ENCODE measurements around the gene CAPS2. TPM values are rescaled to one million over a fixed set of nuclear protein-coding genes. Genes with fewer than 3 reads are reported as not detected.

Gene CAPS2
- total and polyA plus RNA-seq, 10 of the 15 experiments (the other 5 are each of a cell fraction or from before 2014, with no cell fraction given) = 2.0 to 6.4 (median 4.2) TPM

DNA sequence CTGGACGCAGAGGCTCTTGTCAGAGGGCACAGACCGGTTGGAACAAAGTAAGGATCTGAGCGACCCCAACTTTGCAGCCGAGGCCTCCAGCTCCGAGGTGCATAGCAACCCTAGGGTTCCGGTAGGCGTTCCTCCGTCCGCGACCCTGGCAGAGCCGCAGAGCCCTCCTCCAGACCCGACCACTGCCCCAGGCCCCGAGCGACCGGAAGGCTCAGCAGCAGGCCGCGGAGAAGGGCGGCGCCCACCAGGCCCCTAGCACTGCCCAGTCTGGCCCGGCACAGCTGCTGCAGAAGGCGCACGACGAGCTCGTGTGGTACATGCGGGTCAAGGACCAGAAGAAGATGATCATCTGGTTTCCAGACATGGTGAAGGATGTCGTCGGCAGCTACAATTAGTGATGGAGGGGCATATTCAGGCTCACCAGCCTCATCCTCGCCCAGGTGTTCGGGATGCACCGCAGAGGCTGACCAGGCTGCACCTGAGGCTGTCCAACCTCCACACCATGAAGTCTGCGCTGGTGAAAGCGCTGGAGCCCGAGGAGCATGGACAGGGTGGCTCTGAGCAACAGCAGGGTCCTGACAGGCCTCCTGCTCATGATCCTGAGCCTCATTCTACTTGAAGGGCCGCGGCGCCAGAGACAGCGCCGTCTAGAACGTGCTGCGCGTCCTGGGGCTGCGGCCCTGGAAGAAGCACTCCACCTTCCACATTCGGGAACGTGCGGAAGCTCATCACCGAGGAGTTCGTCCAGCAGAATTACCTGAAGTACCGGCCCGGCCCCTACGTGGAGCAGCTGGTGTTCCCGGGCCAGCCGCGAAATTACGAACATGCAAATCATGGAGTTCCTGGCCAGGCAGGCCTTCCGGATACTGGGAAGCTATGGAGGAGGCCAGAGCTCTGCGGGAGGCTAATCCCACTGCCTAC, 24.5 kb downstream of the CAPS2 start:
- POLR2A ChIA-PET = no interaction called here
- Histone ChIP-seq H3K27ac (ENCODE audit: control insufficient read depth, insufficient read depth) (no peak overlapping the region), H3K27me3 (replicated peaks in 1 of 2; ENCODE audit: control insufficient read depth in 2 of 2, insufficient read depth in 2 of 2, low read length in 1 of 2) (no peaks in the 10 kb centered on the region), H3K9ac (ENCODE audit: control insufficient read depth, insufficient read depth, low read length) (no peak overlapping the region), H3K4me1 (ENCODE audit: control insufficient read depth, insufficient read depth, low read length) (no peaks in the 10 kb centered on the region), H3K36me3 (ENCODE audit: control insufficient read depth in 2 of 2, insufficient read depth in 2 of 2, low read length in 1 of 2) (no peaks in the 10 kb centered on the region), H3K9me3 (replicated peaks; ENCODE audit: control insufficient read depth, insufficient read depth, low read length) (no peaks in the 10 kb centered on the region), H3K4me2 (ENCODE audit: control insufficient read depth, insufficient read depth) (no peak overlapping the region), H2AFZ (ENCODE audit: control insufficient read depth, low read depth, low read length) (no peak overlapping the region), H3K79me2 (ENCODE audit: control insufficient read depth, insufficient read depth, low read length) (no peaks in the 10 kb centered on the region), H3K4me3 (no peak overlapping the region), H4K20me1 (ENCODE audit: control insufficient read depth, insufficient read depth) (no peaks in the 10 kb centered on the region)
- in situ Hi-C loops (cut with MboI) (no loop called here), intact Hi-C loops (cut with micrococcal nuclease; ENCODE audit: unreplicated experiment) (no loop called here)
- no TSS peak for BruUV-seq (replicated peaks)
- 76% methylated on average over 54 of the region's 56 CpGs for WGBS (ENCODE audit: insufficient coverage, insufficient replicate concordance, low lambda C conversion rate, missing lambda C conversion rate)
- CTCF ChIA-PET = no interaction called here
- no peak for DNase-seq (ENCODE audit: low read depth, low spot score)
- SMC1A ChIA-PET (ENCODE audit: uncharacterized antibody, unreplicated experiment) = no interaction called here
- RAD21 ChIA-PET (ENCODE audit: unreplicated experiment) = no interaction called here
- FAIRE-seq = no peak
- ATAC-seq = no peak
- TF ChIP-seq NFYB (IDR thresholded peaks at IDR 0.05; ENCODE audit: insufficient read depth, low read depth, low read length) = no peak
- no peak for TF ChIP-seq TCF12 (IDR thresholded peaks at IDR 0.05; ENCODE audit: low read depth, low read length)
- no peak for TF ChIP-seq MTA3 (IDR thresholded peaks at IDR 0.05; ENCODE audit: borderline replicate concordance, low read length)
- TF ChIP-seq, protein P1, sequence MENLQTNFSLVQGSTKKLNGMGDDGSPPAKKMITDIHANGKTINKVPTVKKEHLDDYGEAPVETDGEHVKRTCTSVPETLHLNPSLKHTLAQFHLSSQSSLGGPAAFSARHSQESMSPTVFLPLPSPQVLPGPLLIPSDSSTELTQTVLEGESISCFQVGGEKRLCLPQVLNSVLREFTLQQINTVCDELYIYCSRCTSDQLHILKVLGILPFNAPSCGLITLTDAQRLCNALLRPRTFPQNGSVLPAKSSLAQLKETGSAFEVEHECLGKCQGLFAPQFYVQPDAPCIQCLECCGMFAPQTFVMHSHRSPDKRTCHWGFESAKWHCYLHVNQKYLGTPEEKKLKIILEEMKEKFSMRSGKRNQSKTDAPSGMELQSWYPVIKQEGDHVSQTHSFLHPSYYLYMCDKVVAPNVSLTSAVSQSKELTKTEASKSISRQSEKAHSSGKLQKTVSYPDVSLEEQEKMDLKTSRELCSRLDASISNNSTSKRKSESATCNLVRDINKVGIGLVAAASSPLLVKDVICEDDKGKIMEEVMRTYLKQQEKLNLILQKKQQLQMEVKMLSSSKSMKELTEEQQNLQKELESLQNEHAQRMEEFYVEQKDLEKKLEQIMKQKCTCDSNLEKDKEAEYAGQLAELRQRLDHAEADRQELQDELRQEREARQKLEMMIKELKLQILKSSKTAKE (IDR thresholded peaks at IDR 0.05; ENCODE audit: low read depth, poor library complexity, severe bottlenecking) = no peak
- TF ChIP-seq FOXM1 (IDR thresholded peaks at IDR 0.05; ENCODE audit: low read depth, low read length) = no peak
- no peak for TF ChIP-seq POLR2A (IDR thresholded peaks at IDR 0.05; ENCODE audit: low read depth, low read length)
- TF ChIP-seq RBBP5 (conservative IDR thresholded peaks at IDR 0.05) = no peak
- TF ChIP-seq, protein P2, sequence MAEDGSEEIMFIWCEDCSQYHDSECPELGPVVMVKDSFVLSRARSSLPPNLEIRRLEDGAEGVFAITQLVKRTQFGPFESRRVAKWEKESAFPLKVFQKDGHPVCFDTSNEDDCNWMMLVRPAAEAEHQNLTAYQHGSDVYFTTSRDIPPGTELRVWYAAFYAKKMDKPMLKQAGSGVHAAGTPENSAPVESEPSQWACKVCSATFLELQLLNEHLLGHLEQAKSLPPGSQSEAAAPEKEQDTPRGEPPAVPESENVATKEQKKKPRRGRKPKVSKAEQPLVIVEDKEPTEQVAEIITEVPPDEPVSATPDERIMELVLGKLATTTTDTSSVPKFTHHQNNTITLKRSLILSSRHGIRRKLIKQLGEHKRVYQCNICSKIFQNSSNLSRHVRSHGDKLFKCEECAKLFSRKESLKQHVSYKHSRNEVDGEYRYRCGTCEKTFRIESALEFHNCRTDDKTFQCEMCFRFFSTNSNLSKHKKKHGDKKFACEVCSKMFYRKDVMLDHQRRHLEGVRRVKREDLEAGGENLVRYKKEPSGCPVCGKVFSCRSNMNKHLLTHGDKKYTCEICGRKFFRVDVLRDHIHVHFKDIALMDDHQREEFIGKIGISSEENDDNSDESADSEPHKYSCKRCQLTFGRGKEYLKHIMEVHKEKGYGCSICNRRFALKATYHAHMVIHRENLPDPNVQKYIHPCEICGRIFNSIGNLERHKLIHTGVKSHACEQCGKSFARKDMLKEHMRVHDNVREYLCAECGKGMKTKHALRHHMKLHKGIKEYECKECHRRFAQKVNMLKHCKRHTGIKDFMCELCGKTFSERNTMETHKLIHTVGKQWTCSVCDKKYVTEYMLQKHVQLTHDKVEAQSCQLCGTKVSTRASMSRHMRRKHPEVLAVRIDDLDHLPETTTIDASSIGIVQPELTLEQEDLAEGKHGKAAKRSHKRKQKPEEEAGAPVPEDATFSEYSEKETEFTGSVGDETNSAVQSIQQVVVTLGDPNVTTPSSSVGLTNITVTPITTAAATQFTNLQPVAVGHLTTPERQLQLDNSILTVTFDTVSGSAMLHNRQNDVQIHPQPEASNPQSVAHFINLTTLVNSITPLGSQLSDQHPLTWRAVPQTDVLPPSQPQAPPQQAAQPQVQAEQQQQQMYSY (CRISPR knock-in tag; IDR thresholded peaks at IDR 0.05) = no peak
- TF ChIP-seq, protein P3, sequence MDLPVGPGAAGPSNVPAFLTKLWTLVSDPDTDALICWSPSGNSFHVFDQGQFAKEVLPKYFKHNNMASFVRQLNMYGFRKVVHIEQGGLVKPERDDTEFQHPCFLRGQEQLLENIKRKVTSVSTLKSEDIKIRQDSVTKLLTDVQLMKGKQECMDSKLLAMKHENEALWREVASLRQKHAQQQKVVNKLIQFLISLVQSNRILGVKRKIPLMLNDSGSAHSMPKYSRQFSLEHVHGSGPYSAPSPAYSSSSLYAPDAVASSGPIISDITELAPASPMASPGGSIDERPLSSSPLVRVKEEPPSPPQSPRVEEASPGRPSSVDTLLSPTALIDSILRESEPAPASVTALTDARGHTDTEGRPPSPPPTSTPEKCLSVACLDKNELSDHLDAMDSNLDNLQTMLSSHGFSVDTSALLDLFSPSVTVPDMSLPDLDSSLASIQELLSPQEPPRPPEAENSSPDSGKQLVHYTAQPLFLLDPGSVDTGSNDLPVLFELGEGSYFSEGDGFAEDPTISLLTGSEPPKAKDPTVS (IDR thresholded peaks at IDR 0.05; ENCODE audit: low read depth, low read length) = no peak
- TF ChIP-seq MYB (IDR thresholded peaks at IDR 0.05; ENCODE audit: borderline replicate concordance, low read depth, low read length) = no peak
- TF ChIP-seq HDAC2 (IDR thresholded peaks at IDR 0.05) = no peak
- TF ChIP-seq ZNF24 (IDR thresholded peaks at IDR 0.05) = no peak
- no peak for TF ChIP-seq ZNF274 (IDR thresholded peaks at IDR 0.05; ENCODE audit: insufficient read depth, insufficient read length)
- no peak for TF ChIP-seq BACH1 (IDR thresholded peaks at IDR 0.05; ENCODE audit: borderline replicate concordance)
